Ishikawa (cell line): Measurements from ENCODE around the gene ACVR1B.

Source experiments
- CEBPB ChIP-seq: IDR thresholded peaks from 2 replicates; pipeline ENCODE4 v1.6.1; 2012
- CREB1 ChIP-seq: IDR thresholded peaks from 2 replicates; pipeline ENCODE4 v1.6.1; 2012; ENCODE audit warnings: low read depth
- EP300 ChIP-seq: IDR thresholded peaks from 2 replicates; pipeline ENCODE4 v1.6.1; 2012; ENCODE audit warnings: borderline replicate concordance
- FOXM1 ChIP-seq: IDR thresholded peaks from 2 replicates; pipeline ENCODE4 v1.6.1; 2012; ENCODE audit warnings: low read depth, borderline replicate concordance
- MAX ChIP-seq: IDR thresholded peaks from 2 replicates; pipeline ENCODE4 v1.6.1; 2012
- REST ChIP-seq: IDR thresholded peaks from 2 replicates; pipeline ENCODE4 v1.6.1; 2012; ENCODE audit warnings: low read depth, mild to moderate bottlenecking
- TAF1 ChIP-seq: IDR thresholded peaks from 2 replicates; pipeline ENCODE4 v1.6.1; 2012; ENCODE audit warnings: low read depth, mild to moderate bottlenecking
- TCF12 ChIP-seq: IDR thresholded peaks from 2 replicates; pipeline ENCODE4 v1.6.1; 2012; ENCODE audit warnings: low read depth
- ZBTB7A ChIP-seq: IDR thresholded peaks from 2 replicates; pipeline ENCODE4 v1.6.1; 2012; ENCODE audit warnings: low read depth

- TF ChIP-seq TCF12 (no peak), CREB1 (no peak), CEBPB (no peak), EP300 (no peak), TAF1 (no peak; the same call in 1 of the 2 replicates), ZBTB7A (no peak), REST (no peak), MAX (no peak), FOXM1 (no peak)
Measured at GRCh38 chr12:52022841-52023181, 71.3 kb downstream of the ACVR1B start.
